Activated effector memory CD4-positive, alpha-beta T cell treated with anti-CD3 and anti-CD28 coated beads, Interleukin-2, amount 50 U/mL, for 16 hours (primary cell): Measurements from ENCODE around the gene CTNNA2.

Source experiments
- DNase-seq: peaks from one replicate; pipeline ENCODE4 v3.0.0-alpha.2; 2020

Gene CTNNA2

DNA sequence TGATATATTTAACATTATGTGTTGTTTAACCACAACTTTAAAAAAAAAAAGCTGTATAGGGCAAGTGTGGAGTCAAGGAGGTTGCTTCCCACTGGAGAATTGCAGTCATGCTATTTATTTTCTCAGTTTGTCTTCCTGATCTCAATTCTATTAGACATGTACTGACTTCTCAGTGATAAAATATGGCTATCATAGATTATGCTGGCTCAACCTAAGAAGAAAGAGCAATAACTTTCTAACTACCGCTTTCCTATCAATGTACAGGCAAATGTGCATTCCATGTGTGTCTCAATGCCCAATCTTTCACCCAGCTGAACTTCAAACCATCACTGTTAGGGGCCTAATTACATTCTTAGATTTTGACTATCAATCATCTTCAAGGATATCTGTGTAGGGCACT, 201.4 kb downstream of the CTNNA2 start:
- no peak for DNase-seq

DNA sequence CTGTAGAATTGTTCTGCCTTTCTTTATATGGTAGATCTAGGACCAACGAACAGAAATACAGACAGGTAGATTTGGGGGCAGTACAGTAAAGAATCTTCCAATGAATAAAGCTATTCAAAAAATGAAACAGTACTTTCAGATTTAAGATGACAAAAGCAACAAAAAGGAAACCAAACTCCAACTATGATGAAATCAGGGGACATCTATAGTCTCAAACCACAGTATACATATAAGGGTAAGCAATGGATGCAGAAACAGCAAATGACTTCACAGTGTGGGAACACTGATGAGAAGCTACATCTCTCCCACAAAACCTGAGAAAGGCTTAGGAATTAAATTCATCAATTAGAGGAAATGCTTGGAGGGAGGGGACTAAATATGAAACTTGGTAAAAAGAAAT, 202.5 kb downstream of the CTNNA2 start:
- DNase-seq: no peak

DNA sequence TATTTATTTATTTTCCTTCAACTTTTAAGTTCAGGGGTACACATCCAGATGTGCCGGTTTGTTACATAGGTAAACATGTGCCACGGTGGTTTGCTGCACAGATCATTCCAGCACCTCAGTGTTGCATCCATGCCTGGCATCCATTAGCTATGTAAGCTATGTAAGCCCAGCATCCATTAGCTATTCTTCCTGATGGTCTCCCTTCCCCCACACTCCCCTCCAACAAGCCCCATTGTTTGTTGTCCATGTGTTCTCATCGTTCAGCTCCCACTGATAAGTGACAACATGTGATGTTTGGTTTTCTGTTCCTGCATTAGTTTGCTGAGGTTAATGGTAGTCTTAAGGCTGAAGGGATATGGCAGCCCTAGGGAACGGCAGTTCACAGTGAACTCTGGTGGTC, 203.4 kb downstream of the CTNNA2 start:
- no peak for DNase-seq

DNA sequence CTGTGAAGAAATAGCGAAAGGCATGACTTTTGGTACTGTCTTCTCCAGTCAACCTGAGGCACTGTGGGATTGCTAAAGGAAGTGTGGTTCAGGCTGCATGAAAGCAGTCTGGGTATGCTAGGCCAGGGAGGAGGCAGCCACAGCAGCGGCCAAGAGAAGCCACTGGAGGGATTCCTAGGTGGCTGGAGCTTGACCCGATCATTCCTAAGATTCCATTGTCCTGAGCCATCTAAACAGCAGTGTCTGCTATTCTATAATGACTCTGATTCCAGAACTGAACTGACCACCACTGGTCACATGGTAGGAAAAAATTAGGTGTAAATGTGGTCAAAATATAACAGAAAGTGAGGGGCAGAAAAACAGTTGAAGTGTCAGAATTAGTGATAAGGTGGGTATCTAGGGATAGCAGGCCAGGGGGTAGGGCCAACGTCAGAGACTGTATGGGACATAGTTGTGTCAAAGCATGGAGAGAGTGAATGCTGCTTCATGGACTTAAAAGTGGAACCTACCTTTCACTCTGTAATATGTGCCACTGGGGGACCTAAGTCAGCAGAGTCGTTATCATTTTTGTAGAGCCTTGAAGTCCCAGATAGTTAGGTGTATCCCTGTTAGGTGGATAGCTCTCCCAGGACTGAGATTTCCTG, 204.6 kb downstream of the CTNNA2 start:
- no peak for DNase-seq

DNA sequence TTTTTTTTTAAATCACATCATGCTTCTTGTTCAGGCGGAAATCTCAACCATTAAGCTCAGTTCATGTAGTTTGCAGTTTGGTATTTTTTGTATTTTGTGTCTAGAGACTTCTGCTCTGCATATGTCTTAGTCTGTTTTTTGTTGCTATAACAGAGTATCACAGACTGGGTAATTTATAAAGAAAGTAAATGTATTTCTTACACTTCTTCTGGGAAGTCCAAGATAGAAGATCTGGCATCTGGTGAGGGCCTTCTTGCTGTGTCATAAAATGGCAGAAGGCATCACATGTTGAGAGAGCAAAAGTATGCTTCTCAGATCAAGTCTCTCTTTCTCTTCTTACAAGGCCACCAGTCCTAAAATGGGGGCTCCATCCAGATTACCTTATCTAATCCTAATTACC, 208.2 kb downstream of the CTNNA2 start:
- no peak for DNase-seq

DNA sequence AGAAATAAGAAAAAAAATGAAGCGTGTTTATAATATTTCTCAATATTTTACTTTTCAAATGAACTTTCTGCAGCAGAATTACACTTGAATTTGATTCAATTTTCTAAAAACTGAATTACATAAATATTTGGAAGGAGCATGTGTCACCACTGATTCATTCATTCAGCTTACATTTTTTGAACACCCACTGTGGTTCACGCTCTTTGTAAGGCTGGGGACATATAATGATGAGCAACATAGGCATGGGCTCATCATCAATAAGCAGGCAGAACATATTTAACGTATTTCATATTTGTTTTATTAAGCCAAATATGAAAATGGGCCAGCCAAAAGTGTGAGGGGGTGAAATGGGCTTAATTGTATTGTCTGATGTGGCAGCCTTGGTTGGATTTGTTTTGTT, 209.1 kb downstream of the CTNNA2 start:
- DNase-seq: no peak

DNA sequence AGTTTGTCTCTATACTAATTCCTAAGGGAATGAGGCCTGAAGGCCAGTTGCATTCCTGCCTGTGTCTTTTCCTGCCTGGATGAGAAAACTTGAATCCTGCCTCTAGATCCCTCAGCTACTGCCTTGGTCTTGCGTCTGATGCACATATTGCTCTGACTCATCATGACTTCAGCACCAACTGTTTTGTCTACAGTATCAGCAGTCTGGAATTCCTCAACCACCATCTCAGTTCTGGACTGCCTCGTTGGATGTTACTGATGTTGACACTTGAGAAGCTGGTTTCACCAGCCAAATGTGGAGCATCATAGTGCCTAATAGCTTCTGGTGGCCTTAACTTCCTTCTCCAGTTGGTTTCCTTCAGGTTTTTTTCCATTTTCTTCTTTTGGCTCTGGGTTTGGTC, 211.0 kb downstream of the CTNNA2 start:
- DNase-seq: no peak

DNA sequence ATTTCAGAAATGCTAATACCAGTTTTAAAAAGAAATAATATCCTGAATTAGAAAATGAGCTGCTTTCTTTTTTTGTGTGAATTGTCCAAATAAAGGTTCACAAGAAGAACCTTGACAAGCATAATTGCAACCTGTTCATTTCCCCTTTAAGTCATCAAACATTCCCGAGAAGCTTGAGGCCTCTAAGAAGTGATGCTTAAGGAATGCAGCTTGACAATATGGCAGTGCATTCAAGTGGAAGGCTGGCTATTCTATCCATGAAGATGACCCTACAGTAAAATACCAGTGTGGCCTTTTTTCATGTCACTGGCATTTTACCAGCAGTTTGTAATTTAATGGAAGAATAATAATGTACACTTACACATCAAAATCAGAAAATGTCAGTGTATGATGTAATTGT, 216.7 kb downstream of the CTNNA2 start:
- no peak for DNase-seq

DNA sequence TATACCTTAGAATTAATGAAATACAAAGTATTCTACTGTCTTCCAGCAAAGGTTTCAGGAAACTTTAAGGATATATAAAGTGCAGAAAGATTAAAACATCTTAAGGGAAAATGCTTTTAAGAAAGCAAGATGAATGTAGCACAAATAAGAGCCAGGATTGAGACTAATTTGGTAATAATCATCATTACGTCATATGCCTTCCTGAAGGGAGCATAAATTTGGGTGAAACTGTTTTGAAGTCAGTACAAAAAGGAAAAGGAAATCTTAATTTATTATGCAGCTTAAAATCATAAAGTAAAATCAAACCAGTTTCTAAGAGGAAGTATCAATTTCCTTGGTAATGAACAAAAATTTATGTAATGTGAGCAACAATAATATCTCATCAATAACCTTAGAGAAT, 221.7 kb downstream of the CTNNA2 start:
- no peak for DNase-seq

DNA sequence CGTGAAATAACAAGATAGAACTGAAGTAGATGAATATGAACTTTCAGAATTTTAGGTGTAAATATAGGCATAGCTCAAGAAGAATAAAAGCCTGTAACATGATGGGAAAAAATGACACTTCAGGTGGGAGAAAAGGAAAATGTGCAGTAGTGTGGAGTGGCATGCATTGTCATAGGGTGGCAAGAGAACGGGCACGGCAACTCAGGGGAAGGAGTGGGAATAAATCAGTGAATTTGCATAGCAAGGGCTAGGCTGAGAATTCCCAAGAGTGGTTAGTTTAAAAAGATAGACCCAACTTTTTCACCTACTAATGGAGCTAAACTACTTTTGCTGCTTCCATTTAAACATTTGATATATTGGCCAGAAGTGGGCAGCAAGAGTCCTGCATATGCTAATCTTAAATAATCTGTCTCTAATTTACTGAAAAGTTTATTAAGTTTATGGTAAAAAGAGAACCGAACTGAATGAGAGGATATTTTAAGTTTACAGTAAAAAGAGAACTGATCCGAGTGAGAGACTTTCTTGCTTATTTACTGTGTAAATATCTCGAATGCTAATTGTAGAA, 228.1 kb downstream of the CTNNA2 start:
- no peak for DNase-seq

DNA sequence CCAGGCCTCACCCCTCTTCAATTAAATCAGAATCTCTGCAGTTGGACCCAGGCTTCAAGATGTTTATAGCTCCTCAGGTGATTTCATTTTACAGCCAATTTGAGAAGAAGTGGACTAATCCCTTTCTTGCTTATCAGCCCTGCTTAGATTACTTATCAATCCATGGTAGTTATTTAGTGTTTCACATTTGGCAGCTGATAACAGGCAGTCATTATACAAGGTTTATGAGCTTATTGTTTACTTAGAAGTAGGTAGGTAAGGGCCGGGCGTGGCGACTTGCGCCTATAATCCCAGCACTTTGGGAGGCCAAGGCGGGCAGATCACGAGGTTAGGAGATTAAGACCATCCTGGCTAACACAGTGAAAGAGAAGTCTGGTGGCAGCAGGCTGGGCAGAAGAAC, 237.5 kb downstream of the CTNNA2 start:
- DNase-seq: no peak

DNA sequence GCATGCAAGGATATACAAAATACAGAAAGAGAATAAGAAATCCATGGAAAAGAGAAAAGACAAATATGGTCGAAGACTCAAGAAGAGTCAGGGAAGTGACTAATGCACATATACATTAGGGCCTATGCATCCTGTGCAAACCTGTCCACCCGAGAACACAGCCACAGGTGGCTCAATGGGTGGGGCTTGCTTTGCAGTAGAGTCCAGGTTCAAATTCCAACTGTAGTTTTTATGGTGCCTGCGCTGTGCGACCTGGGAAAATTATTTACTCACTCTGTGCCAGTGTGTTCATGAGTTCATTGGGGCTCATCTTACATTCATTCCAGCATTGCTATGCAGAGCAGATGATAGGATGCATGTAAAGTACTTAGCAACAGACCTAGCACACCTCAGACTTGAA, 244.7 kb downstream of the CTNNA2 start:
- no peak for DNase-seq

DNA sequence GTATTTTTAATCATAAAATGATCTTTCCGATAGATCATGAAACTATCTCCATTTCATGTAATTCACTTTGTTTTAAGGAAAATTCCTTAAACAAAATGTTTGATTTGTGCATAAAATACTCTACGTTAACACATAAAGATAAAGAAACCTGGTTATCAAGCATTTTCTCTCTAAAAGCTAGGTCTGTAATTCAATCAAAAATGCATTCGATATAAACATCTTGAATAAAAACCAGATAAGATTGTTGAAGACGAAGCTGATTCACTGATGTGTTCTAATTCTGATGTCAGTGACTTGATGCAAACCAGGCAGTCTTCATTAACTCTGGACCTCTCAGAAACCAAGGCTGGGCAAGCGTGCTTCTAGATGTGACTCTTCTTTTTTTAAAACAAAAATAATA, 245.2 kb downstream of the CTNNA2 start:
- DNase-seq: no peak

DNA sequence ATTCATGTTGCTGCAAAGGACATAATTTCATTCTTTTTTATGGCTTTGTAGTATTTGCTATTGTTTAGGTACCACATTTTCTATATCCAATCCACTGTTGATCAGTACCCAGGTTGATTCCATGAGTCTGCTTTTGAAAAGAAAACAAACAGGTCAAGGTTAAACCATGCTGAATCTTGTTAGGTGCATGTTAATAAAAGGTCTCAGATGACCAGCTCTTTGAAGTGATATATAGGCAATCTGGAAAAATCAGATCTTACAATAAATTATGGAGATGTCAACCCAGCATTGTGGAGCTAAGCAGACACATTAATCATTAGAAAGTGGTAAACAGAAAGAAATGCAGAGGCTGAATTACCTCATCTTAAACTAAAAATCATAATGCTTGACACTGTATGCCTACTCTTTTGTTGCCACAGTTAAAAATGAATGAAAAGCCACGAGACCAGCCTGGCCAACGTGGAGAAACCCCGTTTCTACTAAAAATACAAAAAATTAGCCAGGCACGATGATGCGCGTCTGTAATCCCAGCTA, 246.0 kb downstream of the CTNNA2 start:
- no peak for DNase-seq

DNA sequence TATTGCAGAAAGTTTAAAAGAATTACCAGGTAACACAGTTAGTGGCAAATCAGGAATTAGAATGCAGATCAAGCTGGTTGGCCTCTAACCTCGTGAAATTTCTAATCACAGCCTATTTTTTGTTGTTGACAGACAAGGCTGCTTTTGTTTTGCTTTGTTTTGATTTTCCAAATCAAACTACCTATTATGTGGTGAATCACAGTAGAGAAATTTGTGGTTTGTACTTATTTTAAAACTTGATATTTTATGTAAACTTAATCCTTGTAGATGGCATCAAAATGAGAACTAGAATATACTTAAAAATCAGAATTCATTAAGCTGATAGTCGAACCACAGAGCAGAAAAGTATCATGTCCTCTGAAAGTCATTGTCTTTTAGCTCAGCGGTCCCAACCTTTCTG, 258.1 kb downstream of the CTNNA2 start:
- DNase-seq: no peak

DNA sequence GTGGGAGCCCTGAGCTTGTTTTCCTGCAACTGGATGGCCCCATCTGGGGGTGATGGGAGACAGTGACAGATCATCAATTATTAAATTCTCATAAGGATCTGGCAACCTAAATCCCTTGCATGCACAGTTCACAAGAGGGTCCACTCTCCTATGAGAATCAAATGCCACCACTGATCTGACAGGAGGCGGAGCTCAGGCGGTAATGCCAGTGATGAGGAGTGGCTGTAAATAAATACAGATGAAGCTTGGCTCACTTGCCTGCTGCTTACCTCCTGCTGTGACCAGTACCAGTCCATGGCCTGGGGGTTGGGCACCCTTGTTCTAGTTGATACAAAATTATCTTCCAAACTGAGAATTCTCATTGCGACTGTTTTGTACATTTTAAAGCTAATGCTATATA, 258.6 kb downstream of the CTNNA2 start:
- DNase-seq: no peak

DNA sequence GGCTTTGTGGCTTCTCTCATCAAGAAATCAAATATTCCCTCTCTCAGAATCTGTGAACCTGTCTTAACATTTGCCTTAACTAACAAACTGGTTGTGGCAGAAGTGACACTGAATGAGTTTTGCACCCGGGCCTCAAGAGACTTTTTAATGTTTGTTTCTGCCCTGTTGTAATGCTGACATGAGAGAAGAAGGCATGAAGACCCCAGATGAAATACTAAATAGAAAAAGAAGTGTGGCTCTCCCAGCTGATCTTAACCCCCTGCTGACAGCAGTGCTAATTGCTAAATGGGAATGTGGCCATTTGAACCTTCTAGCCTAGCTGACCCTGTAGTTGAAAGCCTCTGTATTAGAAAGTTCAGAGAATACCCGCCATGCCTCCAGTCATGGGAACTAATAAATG, 261.2 kb downstream of the CTNNA2 start:
- no peak for DNase-seq

DNA sequence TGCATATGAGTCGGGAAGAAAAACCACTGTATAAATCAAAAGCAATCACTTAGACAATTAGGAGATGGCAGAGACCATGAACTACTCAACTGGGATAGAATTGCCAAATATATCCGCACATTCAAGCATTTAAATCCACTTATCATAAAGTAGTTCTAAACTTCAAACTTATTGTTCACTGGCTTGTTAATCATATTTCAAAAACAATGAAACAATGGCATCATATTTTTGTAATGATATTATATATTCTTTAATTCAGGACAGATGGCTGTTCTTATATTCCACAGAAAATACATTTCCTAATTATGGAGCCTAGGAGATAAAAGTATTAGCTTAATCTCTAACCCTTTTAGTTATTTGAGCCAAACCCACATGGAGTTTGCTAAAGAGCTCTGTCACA, 263.6 kb downstream of the CTNNA2 start:
- DNase-seq: no peak

DNA sequence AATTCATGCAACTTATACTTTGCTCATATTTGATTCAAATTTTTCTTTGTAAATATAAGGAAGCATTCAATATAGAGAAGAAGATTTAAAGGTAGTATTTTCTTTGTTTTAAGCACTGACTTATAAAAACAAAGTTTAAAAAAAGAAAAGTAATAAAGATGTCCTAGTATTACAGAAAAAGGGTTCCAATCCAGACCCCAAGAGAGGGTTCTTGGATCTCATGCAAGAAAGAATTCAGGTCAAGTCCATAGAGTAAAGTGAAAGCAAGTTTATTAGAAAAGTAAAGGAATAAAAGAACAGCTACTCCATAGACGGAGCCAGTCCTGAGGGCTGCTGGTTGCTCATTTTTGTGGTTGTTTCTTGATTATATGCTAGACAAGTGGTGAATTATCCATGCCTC, 267.9 kb downstream of the CTNNA2 start:
- no peak for DNase-seq

DNA sequence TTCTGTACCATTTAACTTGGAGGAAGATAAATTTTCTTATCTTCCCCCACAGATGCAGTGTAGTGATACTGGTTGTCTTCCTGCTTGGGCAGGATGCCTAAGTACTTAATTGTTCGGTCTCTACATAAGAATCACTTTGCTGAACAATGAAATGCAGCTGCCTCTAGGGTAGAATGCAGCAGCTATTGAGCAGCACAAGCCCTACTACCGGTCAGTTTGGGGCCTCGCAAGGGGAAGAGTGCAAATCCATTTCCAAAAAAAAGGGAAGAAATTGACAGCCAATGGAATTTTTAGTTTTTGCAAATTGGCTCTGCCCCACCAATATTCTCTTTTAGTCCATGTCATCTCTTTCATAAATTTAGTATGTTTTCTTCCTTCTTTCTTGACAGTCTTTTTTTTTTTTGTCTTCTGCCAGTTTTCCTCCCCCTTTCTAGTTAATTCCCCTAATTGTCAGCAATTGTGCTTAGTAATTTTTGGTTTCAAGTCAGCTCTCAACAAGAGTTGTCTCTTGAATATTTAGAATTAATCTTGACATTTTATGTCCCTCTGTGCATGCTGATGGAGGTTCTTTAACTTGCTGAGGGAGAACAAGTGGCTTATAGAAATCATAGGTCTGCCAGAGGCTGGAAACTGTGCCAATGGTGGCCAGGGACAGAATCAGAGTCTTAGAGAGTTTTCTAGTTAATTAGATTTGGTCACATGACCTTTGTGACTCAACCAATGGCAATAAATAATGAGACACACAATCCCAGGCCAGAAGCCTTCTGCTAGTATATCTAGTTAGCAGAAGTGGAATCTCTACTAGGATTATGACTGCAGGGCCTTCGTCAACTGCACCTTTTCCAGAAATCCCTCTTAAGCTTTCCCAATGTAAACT, 270.0 kb downstream of the CTNNA2 start:
- DNase-seq: no peak

DNA sequence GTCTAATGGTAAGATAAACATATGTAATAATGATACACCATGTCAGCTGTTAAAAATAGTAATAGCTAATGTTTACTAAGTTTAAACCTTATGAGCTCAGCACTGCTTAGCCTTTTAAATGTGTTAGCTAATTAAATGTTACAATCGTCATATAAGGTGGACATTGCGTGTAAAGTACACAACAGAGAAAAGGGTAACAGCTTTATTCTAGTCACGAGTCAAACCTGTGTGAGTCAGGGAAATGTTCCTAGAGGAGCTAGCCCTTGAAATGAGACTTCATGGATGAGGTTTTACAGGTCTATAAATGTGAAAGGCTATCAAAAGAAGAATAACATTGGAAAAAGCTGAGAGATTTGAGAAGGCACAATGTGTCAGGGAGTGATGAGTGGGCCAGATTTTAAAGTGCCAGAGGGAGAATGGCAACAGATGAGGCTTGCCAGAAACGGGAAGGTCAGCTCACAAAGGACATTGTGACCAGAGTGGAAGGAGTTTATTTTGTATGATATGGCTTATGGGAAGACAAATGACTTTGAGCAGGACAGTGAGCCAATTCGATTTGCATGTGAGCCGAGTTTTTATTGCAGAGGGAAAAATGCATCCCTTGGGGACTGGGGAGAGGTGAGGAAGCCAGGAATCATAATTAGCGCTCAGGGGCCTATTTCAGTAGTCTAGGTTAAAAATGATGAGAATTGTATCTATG, 276.3 kb downstream of the CTNNA2 start:
- DNase-seq: no peak

DNA sequence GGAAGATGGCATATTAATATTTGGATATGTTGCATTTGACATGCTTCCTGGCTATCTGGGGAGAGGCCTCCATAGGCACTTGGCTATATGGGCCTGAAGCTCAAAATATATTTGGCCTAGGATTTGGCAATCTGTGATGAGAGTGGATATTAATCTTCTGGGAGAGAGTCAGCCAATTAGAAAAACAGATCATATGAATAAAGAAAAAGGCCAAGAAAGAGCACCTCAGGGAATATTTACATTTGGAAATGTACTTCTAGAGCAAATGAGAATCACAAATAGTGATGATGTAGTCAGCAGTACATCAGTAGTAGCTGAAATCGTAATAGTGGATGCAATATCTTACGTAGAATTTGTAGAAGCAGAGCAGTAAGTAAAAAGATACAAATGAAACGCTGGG, 277.0 kb downstream of the CTNNA2 start:
- DNase-seq: no peak

DNA sequence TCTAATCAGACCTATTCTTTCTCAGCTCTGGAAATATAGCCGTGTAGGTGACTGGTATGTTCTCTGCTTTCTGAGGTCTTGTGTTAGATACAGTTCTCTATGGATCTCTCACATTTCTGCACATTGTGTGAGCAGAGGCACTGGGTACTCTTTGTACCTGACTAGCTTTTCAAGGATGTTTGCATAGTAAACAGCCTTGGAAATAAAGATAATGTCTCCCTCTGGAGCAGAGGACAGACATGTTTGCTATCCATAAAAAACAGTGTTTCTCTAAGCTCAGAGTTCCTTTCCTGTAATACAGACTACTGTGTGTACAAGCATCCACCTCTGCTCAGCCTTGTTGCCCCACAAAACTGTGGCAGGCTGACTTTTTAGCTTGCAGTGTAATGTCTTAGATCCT, 279.2 kb downstream of the CTNNA2 start:
- DNase-seq: no peak

DNA sequence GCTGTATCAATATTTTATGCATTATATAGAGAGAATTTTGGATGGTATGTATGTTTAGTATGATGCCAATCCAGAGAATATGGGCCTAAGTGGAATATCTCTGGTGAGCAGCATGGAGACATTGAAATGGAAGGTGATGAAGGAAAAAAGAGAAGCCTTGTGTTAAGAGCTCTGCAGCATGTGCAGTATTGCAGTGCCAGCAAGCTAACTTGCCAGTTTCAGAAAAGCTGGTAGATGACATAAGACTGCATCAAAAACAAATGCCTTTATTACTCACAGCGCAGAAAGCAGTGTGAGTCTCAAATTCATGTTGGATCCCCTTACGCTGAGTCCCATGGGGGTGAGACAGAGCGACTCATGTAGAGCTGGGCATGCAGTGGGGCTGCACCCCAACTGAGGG, 280.2 kb downstream of the CTNNA2 start:
- DNase-seq: no peak
